NT2/D1 (cell line): Measurements from ENCODE around the gene ZNF664.
A peak's percentile ranks its signal among the peaks of the same experiment; 100 is the strongest.

Source experiments
- DNase-seq: peaks from one replicate; pipeline ENCODE4 v3.0.0-alpha.2; 2011; ENCODE audit warnings: low read depth, low spot score
- H3K27me3 ChIP-seq: 2 replicates; pipeline ENCODE4 v1.6.0; 2011; ENCODE audit warnings: mild to moderate bottlenecking; ENCODE audit not compliant: insufficient read length, insufficient read depth
- H3K36me3 ChIP-seq: 2 replicates; pipeline ENCODE4 v1.6.1; 2011; ENCODE audit warnings: mild to moderate bottlenecking, low read length, mixed read lengths; ENCODE audit not compliant: insufficient read depth, insufficient read length
- H3K4me1 ChIP-seq: 2 replicates; pipeline ENCODE4 v1.5.1; 2011; ENCODE audit not compliant: insufficient read depth, insufficient read length
- H3K4me3 ChIP-seq: 2 replicates; pipeline ENCODE4 v1.5.1; 2011; ENCODE audit warnings: low read depth; ENCODE audit not compliant: insufficient read length
- H3K9ac ChIP-seq: 2 replicates; pipeline ENCODE4 v1.6.0; 2011; ENCODE audit warnings: low read depth; ENCODE audit not compliant: insufficient read length
- H3K9me3 ChIP-seq: 2 replicates; pipeline ENCODE4 v1.5.1; 2011; ENCODE audit warnings: mild to moderate bottlenecking, low read length; ENCODE audit not compliant: insufficient read depth
- SUZ12 ChIP-seq: IDR thresholded peaks from 2 replicates; pipeline ENCODE4 v1.6.1; 2011; ENCODE audit not compliant: insufficient read length, insufficient read depth; ENCODE audit errors: extremely low read depth
- YY1 ChIP-seq: IDR thresholded peaks from 2 replicates; pipeline ENCODE4 v1.6.1; 2011; ENCODE audit not compliant: insufficient read length, insufficient read depth
- ZNF274 ChIP-seq: IDR thresholded peaks from 2 replicates; pipeline ENCODE4 v1.6.1; 2011; ENCODE audit warnings: mild to moderate bottlenecking, low read depth, low read length

ZNF664 gene

GRCh38 chr12:123937707-123938591 is 35.1 kb upstream of the ZNF664 start:
- Histone ChIP-seq H3K4me3 (no peak overlapping the region), H3K9ac (peak overlapping the region; percentile 32), H3K9me3 (peaks cover 20% of the 10 kb centered on the region; the same call in 1 of the 2 replicates), H3K36me3 (peaks cover 5% of the 10 kb centered on the region), H3K4me1 (peaks cover 4% of the 10 kb centered on the region), H3K27me3 (peaks cover 3% of the 10 kb centered on the region)
- no peak for DNase-seq
- no peak for TF ChIP-seq ZNF274
- no peak for TF ChIP-seq YY1
- TF ChIP-seq SUZ12 = no peak

DNA sequence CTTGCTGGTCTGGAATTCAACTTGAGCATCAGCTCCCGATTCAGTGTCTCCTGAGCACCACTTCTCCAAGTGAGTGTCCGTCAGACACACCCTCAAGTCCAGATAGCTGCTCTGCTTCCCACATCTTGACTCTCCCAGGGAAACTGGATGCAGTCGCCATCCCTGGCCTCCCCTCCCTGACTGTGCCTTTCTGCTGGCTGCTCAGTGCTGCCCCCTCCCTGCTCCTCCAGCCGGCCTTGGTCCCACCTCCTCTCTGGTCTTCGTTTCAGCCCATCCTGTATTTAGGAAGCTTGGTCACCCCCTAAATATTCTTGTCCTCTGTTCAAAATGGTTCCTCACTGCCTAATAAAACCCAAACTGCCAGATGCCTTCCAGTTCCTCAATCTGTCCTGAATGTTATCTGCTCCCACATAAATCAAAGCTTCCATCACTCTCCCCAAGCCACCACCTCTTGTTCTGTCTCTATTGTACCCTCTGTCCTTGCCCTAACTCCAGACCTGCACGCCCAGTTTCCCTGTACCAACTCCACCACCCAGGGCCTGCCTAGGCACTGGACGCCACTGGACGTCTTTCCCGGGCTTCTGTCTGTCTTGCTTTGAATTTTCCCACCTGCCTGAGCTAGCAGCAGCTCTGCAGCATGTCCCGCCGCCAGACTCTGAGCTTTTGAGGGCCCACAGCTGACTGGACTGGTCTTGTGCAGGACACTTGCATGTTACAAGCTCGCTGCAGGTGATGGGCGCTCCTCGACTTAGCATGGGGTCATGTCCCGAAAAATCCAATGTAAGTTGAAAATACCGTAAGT is 34.1 kb upstream of the ZNF664 start:
- Histone ChIP-seq H3K4me3 (no peak overlapping the region), H3K36me3 (peaks cover 5% of the 10 kb centered on the region), H3K9ac (peak overlapping the region; percentile 32), H3K9me3 (peaks cover 20% of the 10 kb centered on the region; the same call in 1 of the 2 replicates), H3K27me3 (peaks cover 3% of the 10 kb centered on the region), H3K4me1 (peaks cover 4% of the 10 kb centered on the region)
- peak; percentile 18 for DNase-seq
- TF ChIP-seq SUZ12 (no peak), YY1 (no peak), ZNF274 (no peak)

- Histone ChIP-seq H3K9me3 (peaks cover 20% of the 10 kb centered on the region; the same call in 1 of the 2 replicates), H3K4me1 (peaks cover 4% of the 10 kb centered on the region), H3K27me3 (peaks cover 4% of the 10 kb centered on the region), H3K36me3 (peaks cover 5% of the 10 kb centered on the region), H3K9ac (no peak overlapping the region), H3K4me3 (no peak overlapping the region)
- no peak for DNase-seq
- TF ChIP-seq YY1 (no peak), ZNF274 (no peak), SUZ12 (no peak)
Observed at GRCh38 chr12:123939716-123940626, 33.0 kb upstream of the ZNF664 start.

DNA sequence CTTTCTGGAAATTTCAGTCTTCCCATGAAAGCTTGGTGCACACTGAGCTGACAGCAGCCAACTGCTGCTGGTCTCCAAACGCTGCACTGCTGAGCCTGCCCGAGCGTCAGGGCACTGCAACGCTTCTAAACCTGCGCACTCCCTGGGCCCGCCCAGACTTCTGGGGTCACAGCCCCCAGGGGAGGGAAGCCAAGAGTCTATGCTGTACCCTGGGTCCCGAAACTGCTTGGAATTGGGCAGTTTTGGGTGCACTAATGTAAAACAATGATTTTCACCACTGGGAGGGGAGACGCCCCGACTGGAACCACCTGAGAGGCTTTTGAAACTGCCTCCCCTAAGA is 32.4 kb upstream of the ZNF664 start:
- Histone ChIP-seq H3K36me3 (peaks cover 7% of the 10 kb centered on the region), H3K4me1 (peaks cover 4% of the 10 kb centered on the region), H3K9me3 (peaks cover 20% of the 10 kb centered on the region; the same call in 1 of the 2 replicates), H3K4me3 (no peak overlapping the region), H3K27me3 (peaks cover 10% of the 10 kb centered on the region), H3K9ac (no peak overlapping the region)
- no peak for TF ChIP-seq ZNF274
- TF ChIP-seq SUZ12 = no peak
- no peak for TF ChIP-seq YY1
- DNase-seq = no peak

GRCh38 chr12:123941000-123941399 is 32.0 kb upstream of the ZNF664 start:
- H3K4me1 ChIP-seq = peaks cover 4% of the 10 kb centered on the region
- peaks cover 20% of the 10 kb centered on the region; the same call in 1 of the 2 replicates for H3K9me3 ChIP-seq
- no peak for DNase-seq
- no peak overlapping the region for H3K4me3 ChIP-seq
- H3K27me3 ChIP-seq = peaks cover 8% of the 10 kb centered on the region
- no peak overlapping the region for H3K9ac ChIP-seq
- peaks cover 7% of the 10 kb centered on the region for H3K36me3 ChIP-seq
- no peak for TF ChIP-seq SUZ12
- no peak for TF ChIP-seq ZNF274
- no peak for TF ChIP-seq YY1

DNA sequence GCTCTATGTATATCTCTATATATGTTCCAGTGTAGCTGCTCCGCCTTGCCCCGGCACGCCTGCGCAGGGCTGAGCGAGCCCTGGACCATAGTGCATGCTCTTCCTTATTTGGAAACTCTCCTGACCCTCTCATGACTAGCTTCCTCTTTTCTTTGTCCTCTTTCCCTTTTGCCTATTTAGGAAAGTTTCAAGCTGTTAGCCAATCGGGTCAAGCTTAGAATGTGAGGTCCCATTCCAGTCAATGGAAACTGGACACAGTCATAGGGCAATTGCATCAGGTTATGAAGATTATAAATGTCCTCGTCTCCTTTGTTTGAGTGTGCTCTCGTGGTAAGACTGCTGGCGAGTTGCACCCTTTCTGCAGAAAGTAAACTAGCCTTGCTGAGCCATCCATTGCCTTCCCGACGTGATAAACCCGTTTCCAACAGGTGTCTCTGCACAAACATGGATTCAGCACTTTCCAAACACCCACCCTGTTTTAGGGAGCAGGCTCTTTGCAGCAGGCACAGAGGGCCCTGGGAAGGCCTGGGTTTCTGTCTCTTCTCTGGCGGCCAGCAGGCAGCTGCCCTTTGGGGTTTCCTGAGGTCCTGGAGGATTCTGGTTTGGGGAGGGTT is 31.3 kb upstream of the ZNF664 start:
- no peak for TF ChIP-seq SUZ12
- Histone ChIP-seq H3K4me3 (no peak overlapping the region), H3K27me3 (peaks cover 7% of the 10 kb centered on the region), H3K9me3 (peaks cover 20% of the 10 kb centered on the region; the same call in 1 of the 2 replicates), H3K9ac (no peak overlapping the region), H3K36me3 (peaks cover 3% of the 10 kb centered on the region), H3K4me1 (peaks cover 4% of the 10 kb centered on the region)
- DNase-seq = no peak
